Astrocyte (in vitro differentiated cells and primary cell): Measurements from ENCODE around the gene APBA2.

ENCODE experiments used
- EZH2 ChIP-seq: IDR thresholded peaks from 2 replicates; pipeline ENCODE4 v1.6.1; 2012; ENCODE audit warnings: mild to moderate bottlenecking, low read length, inconsistent platforms; ENCODE audit not compliant: insufficient read depth
- TF ChIP-seq, protein P1 (sequence below): IDR thresholded peaks from 2 replicates; pipeline ENCODE4 v1.5.1; 2011; ENCODE audit warnings: low read depth, mild to moderate bottlenecking, inconsistent platforms, low read length, moderate library complexity; ENCODE audit not compliant: insufficient read depth

DNA sequence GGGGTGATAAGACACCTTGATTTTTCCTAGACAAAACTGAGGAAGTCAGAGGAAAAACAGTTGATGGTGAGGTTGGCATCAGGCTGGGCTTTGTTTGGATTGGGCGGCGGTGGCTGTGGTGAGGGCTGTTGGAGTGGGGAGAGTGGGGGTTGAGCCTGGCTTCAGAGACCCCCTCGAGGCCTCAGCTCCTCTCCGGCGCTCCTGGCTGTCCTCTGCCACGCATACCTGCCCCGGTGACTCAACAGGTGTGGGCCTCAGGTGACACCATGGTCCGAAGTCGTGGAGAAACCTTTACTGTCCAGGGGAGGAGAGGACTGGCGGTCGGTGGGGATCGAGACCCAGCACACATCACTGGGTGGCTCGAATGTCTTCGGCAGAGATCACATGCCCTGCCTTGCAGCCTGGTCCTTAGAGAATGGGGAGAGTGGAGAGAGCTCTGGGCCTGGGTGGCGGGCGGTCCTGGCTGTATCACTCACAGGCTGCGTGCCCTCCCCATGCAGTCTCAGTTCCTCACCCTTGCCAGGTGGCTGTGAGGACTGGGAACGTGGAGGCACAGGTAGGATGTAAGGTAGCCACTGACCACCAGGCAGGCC is 2.6 kb downstream of the APBA2 start:
- no peak for TF ChIP-seq EZH2
- TF ChIP-seq, protein P1, sequence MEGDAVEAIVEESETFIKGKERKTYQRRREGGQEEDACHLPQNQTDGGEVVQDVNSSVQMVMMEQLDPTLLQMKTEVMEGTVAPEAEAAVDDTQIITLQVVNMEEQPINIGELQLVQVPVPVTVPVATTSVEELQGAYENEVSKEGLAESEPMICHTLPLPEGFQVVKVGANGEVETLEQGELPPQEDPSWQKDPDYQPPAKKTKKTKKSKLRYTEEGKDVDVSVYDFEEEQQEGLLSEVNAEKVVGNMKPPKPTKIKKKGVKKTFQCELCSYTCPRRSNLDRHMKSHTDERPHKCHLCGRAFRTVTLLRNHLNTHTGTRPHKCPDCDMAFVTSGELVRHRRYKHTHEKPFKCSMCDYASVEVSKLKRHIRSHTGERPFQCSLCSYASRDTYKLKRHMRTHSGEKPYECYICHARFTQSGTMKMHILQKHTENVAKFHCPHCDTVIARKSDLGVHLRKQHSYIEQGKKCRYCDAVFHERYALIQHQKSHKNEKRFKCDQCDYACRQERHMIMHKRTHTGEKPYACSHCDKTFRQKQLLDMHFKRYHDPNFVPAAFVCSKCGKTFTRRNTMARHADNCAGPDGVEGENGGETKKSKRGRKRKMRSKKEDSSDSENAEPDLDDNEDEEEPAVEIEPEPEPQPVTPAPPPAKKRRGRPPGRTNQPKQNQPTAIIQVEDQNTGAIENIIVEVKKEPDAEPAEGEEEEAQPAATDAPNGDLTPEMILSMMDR: no peak
